Measurements from ENCODE around the gene UBAC1.

DNA sequence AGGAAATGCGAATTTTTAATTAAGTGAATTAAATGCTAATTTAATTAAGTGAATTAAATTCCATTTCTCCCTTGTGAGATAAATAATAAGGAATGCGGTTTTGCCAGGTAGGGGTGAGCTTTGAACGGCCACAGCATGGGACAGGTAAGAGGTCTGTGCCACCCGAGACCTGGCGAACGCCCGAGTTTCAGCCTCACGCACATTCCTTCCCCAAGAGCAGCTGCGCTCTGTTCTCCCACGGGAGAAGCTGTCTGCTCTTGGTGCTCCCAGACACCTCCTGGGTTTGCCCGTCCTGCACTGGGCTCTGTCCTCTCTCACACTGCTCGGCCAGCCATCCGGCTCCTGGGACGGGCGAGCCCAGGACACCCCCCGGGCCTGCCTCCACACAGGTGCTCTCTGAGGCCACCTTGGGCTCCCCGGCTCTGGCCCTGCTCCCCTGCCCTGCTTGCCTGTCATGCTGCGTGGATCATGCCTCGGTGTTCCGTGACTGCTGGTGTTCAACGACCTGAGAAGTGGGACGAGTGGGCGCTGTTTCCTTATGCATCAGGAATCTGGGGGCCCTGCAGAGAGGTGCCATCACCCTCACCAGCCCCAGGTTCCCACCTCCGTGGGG, 40.1 kb downstream of the UBAC1 start:
- TF ChIP-seq, protein P1, sequence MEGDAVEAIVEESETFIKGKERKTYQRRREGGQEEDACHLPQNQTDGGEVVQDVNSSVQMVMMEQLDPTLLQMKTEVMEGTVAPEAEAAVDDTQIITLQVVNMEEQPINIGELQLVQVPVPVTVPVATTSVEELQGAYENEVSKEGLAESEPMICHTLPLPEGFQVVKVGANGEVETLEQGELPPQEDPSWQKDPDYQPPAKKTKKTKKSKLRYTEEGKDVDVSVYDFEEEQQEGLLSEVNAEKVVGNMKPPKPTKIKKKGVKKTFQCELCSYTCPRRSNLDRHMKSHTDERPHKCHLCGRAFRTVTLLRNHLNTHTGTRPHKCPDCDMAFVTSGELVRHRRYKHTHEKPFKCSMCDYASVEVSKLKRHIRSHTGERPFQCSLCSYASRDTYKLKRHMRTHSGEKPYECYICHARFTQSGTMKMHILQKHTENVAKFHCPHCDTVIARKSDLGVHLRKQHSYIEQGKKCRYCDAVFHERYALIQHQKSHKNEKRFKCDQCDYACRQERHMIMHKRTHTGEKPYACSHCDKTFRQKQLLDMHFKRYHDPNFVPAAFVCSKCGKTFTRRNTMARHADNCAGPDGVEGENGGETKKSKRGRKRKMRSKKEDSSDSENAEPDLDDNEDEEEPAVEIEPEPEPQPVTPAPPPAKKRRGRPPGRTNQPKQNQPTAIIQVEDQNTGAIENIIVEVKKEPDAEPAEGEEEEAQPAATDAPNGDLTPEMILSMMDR (IDR thresholded peaks at IDR 0.05) = no peak
- no peak for TF ChIP-seq POLR2A (IDR thresholded peaks at IDR 0.05)
- TF ChIP-seq EP300 (IDR thresholded peaks at IDR 0.05) = no peak
